Measurements from ENCODE around the gene C16orf95. TPM values are rescaled to one million over a fixed set of nuclear protein-coding genes. Genes with fewer than 3 reads are reported as not detected.

C16orf95 gene
- total and polyA plus RNA-seq, 2 donors (not counting 1 experiment from before 2014, with no cell fraction given) = 1.5 to 2.5 TPM

DNA sequence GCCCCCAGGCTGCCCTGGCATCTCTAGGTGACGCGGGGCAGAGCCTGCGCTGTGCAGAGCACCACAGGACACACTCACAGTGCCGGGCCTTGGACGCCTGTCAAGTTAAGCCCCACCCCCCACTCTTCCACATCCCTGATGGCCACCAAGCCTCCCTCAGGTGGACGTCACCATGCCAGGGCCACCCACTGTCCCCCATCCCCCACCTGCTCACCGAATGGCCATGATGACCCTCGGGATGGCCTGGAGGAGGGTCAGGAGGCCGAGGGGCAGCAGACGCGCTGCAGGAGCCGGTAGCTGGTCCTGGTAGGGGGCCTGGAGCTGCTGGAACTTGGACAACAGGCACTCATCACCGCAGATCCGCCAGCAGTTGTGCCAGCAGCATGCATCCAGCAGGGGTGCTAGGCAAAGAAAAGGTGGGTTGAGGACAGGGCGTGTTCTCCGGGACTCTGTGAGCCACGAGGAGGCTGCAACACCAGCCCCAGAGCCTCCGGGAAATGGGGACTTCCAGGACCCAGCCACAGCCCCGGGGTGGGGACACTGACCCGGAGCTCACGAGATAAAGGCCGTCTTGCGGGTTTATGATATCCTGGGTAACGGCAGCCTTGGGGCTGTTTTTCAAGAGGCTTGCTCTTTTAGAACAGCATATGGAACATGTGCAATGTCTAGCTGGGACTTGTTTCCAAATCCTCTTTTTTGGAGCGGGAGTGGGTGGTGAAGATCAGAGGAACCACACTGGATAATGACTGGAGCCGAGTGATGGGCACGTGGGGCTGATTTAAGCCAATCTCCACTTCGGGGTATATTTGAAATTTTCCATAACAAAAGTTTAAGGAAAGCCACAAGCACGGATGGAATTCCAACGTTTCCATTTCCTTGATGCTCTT is 11.4 kb downstream of the C16orf95 start:
- Histone ChIP-seq H3K36me3 (replicated peaks in 1 of 2; ENCODE audit: control extremely low read depth in 1 of 2, control insufficient read depth in 1 of 2, extremely low read depth in 1 of 2, insufficient read depth in 2 of 2, low read length in 1 of 2) (no peaks in the 10 kb centered on the region), H3K4me1 (ENCODE audit: control insufficient read depth in 2 of 2, insufficient read depth in 2 of 2, low read length in 2 of 2) (no peaks in the 10 kb centered on the region), H3K9ac (ENCODE audit: low read length) (no peak overlapping the region), H3K4me2 (replicated peaks; ENCODE audit: low read depth, low read length, poor library complexity, severe bottlenecking) (no peak overlapping the region), H3K27me3 (replicated peaks in 1 of 4; ENCODE audit: control extremely low read depth in 1 of 4, control insufficient read depth in 3 of 4, insufficient read depth in 4 of 4, low read length in 3 of 4) (no peaks in the 10 kb centered on the region), H3K79me2 (ENCODE audit: control insufficient read depth, insufficient read depth, low read length) (no peaks in the 10 kb centered on the region), H3K4me3 (ENCODE audit: control extremely low read depth in 1 of 5, extremely low read depth in 1 of 5, insufficient read depth in 1 of 5, low read depth in 2 of 5, low read length in 4 of 5) (no peak overlapping the region), H3K9me3 (ENCODE audit: control extremely low read depth in 1 of 3, control insufficient read depth in 2 of 3, insufficient read depth in 1 of 3, low read length in 2 of 3) (peaks cover 0 to 6% (median 0%) of the 10 kb centered on the region in 3 donors), H3K27ac (ENCODE audit: low read length in 2 of 2) (no peak overlapping the region), H4K20me1 (ENCODE audit: control insufficient read depth, insufficient read depth, low read length, poor library complexity, severe bottlenecking) (no peaks in the 10 kb centered on the region), H2AFZ (ENCODE audit: insufficient read depth, low read depth, low read length, poor library complexity, severe bottlenecking) (no peak overlapping the region)
- intact Hi-C loops (cut with micrococcal nuclease) = no loop called here
- H3K4me3 Mint-ChIP-seq = no peak overlapping the region
- ChIA-PET CTCF (no interaction called here), POLR2A (no interaction called here)
- no peaks in the 10 kb centered on the region for H3K27me3 Mint-ChIP-seq
- no peaks in the 10 kb centered on the region for H3K9me3 Mint-ChIP-seq (ENCODE audit: insufficient read depth)
- WGBS (ENCODE audit: insufficient coverage) = 94% methylated on average over 27 of the region's 30 CpGs
- ATAC-seq (ENCODE audit: low read depth) (no peak), DNase-seq (no peak)
- H3K4me1 Mint-ChIP-seq = no peaks in the 10 kb centered on the region
- H3K27ac Mint-ChIP-seq = no peak overlapping the region
- TF ChIP-seq, protein P1, sequence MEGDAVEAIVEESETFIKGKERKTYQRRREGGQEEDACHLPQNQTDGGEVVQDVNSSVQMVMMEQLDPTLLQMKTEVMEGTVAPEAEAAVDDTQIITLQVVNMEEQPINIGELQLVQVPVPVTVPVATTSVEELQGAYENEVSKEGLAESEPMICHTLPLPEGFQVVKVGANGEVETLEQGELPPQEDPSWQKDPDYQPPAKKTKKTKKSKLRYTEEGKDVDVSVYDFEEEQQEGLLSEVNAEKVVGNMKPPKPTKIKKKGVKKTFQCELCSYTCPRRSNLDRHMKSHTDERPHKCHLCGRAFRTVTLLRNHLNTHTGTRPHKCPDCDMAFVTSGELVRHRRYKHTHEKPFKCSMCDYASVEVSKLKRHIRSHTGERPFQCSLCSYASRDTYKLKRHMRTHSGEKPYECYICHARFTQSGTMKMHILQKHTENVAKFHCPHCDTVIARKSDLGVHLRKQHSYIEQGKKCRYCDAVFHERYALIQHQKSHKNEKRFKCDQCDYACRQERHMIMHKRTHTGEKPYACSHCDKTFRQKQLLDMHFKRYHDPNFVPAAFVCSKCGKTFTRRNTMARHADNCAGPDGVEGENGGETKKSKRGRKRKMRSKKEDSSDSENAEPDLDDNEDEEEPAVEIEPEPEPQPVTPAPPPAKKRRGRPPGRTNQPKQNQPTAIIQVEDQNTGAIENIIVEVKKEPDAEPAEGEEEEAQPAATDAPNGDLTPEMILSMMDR (IDR thresholded peaks at IDR 0.05) = no peak
- no peak for TF ChIP-seq EZH2 (IDR thresholded peaks at IDR 0.05; ENCODE audit: borderline replicate concordance, insufficient read depth, low read depth, low read length, poor library complexity, severe bottlenecking)

DNA sequence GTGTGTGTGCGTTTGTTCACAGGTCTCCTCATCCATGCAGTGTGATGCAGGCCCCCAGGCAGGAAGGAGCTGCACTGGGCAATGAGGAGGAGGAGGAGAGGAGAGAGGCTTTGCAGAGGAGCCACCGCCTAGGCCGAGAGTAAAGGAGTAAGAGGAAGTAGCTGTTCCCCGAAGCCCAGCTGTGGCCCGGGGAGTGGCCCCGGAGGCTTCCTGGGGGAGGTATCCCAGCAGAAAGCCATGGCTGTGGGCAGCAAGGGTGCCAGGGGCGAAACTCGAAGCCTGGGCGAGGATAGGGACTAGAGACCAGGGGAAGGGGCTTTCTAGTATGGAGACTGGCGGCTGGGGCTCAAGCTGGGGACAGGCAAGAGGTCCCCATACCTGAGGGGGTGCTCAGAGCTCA is 12.2 kb downstream of the C16orf95 start:
- POLR2A ChIA-PET = no interaction called here
- no peak for DNase-seq
- H3K9me3 Mint-ChIP-seq (ENCODE audit: insufficient read depth) = no peaks in the 10 kb centered on the region
- H3K4me2 ChIP-seq (replicated peaks; ENCODE audit: low read depth, low read length, poor library complexity, severe bottlenecking) = no peak overlapping the region
- TF ChIP-seq EZH2 (IDR thresholded peaks at IDR 0.05; ENCODE audit: borderline replicate concordance, insufficient read depth, low read depth, low read length, poor library complexity, severe bottlenecking) = no peak
- TF ChIP-seq, protein P1 (IDR thresholded peaks at IDR 0.05) = no peak
- intact Hi-C loops (cut with micrococcal nuclease) = no loop called here
- H3K9ac ChIP-seq (ENCODE audit: low read length) = no peak overlapping the region
- H3K4me1 Mint-ChIP-seq = no peaks in the 10 kb centered on the region
- 36% methylated on average over 9 of the region's 10 CpGs for WGBS (ENCODE audit: insufficient coverage)
- ATAC-seq (ENCODE audit: low read depth) = no peak
- no peaks in the 10 kb centered on the region for H3K27me3 ChIP-seq (replicated peaks in 1 of 4; ENCODE audit: control extremely low read depth in 1 of 4, control insufficient read depth in 3 of 4, insufficient read depth in 4 of 4, low read length in 3 of 4)
- no peaks in the 10 kb centered on the region for H3K36me3 ChIP-seq (replicated peaks in 1 of 2; ENCODE audit: control extremely low read depth in 1 of 2, control insufficient read depth in 1 of 2, extremely low read depth in 1 of 2, insufficient read depth in 2 of 2, low read length in 1 of 2)
- no peaks in the 10 kb centered on the region for H3K79me2 ChIP-seq (ENCODE audit: control insufficient read depth, insufficient read depth, low read length)
- H3K4me1 ChIP-seq (ENCODE audit: control insufficient read depth in 2 of 2, insufficient read depth in 2 of 2, low read length in 2 of 2) = no peaks in the 10 kb centered on the region
- no peak overlapping the region for H3K27ac Mint-ChIP-seq
- H3K4me3 Mint-ChIP-seq = no peak overlapping the region
- H3K27me3 Mint-ChIP-seq = no peaks in the 10 kb centered on the region
- H4K20me1 ChIP-seq (ENCODE audit: control insufficient read depth, insufficient read depth, low read length, poor library complexity, severe bottlenecking) = no peaks in the 10 kb centered on the region
- no peak overlapping the region for H3K4me3 ChIP-seq (ENCODE audit: control extremely low read depth in 1 of 5, extremely low read depth in 1 of 5, insufficient read depth in 1 of 5, low read depth in 2 of 5, low read length in 4 of 5)
- H2AFZ ChIP-seq (ENCODE audit: insufficient read depth, low read depth, low read length, poor library complexity, severe bottlenecking) = no peak overlapping the region
- peaks cover 0 to 6% (median 0%) of the 10 kb centered on the region in 3 donors for H3K9me3 ChIP-seq (ENCODE audit: control extremely low read depth in 1 of 3, control insufficient read depth in 2 of 3, insufficient read depth in 1 of 3, low read length in 2 of 3)
- H3K27ac ChIP-seq (ENCODE audit: low read length in 2 of 2) = no peak overlapping the region
- CTCF ChIA-PET = no interaction called here

Measured in B cell (primary cell).